Hematopoietic multipotent progenitor cell (in vitro differentiated cells): ENCODE measurements around the gene TNNT1. TPM values are rescaled to one million over a fixed set of nuclear protein-coding genes. Genes with fewer than 3 reads are reported as not detected.

Experiments used
- DNase-seq, 3 donors: peaks; one replicate each; pipeline ENCODE4 v3.0.0-alpha.2; 2011 to 2015; ENCODE audit warnings: low read depth in 2 of 3, low spot score in 2 of 3
- small RNA-seq: library from RNA; depleted of rRNA; stranded (forward); fragments of <200 nt; gene quantifications from one replicate; pipeline ENCODE3, GENCODE V24; 2012
- total RNA-seq: library from RNA; depleted of rRNA; stranded (reverse); fragments of >200 nt; gene quantifications from one replicate; pipeline ENCODE4 v1.2.3, GENCODE V29; 2012

Gene TNNT1
- total RNA-seq, 1 donor, result not detected

- no peak for DNase-seq
Measured at GRCh38 chr19:55092423-55093318, 56.3 kb downstream of the TNNT1 start.

GRCh38 chr19:55091955-55092354 lies 57.1 kb downstream of the TNNT1 start:
- no peak for DNase-seq

GRCh38 chr19:55091126-55091910 lies 57.7 kb downstream of the TNNT1 start:
- no peak for DNase-seq

- DNase-seq, result no peak
Measured at GRCh38 chr19:55090564-55090963, 58.4 kb downstream of the TNNT1 start.

- DNase-seq, result no peak
Measured at GRCh38 chr19:55089342-55089944, 59.6 kb downstream of the TNNT1 start.

DNA sequence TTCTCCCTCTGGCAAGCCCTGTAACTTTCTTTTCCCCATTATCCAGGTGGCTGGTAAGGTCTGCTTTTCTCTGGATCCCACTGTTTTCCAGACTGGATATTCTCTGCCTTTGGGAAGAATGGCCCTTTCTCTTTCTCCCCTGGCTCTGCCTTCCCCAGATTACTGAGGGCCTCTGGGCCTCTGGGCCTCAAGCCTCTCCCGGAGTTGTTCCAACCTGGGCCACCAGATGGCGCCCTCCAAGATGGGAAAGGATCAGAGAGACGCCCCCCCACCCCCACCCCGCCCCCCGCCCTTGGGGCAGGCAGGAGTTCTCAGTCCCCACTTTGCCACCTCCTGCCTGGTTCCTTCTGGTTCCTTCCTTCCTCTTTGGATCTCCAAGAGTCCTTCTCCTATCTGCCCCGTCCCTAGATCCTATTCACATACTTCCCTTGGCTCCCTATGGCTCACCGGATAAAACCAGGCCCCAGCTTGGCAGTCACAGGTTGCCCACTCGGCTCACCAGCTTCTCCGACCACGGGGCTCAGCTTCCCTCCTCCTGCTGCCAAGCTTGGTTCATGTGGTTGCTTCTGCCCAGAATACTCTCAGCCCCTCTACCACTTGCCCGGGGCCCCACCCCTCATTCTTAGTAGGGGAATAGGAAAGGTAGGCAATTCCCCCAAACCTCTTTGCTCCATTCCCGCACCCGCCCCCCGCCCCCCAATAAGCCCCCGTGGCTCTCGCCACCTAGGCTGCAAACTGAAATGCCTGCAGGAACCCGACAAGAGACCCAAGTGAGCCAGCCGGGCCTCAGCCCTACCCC lies 60.3 kb downstream of the TNNT1 start:
- DNase-seq, result peak in 2 of 3 donors; percentile 71 to 88

DNA sequence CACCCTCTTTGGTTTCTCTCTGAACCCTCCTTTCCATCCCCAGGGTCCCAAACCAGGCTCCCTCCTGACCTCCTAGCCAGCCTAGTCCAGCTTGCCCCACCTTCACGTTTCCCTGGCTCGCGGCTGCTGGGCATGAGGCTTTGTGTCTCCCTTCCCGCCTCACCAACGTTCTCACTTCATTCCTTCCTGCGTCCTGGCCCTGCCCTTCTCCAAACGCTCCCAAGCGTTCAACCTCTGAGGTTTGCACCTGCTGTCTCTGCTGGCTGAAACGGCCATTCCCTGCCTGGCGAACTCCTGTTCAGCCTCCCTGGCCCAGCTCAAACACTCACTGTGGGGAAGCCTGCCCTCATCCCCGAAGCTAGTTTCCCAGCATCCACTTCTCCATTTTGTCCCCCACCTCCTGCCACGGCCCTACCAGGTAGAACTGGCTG lies 61.0 kb downstream of the TNNT1 start:
- DNase-seq, result no peak

- DNase-seq, result no peak
Measured at GRCh38 chr19:55087542-55087901, 61.5 kb downstream of the TNNT1 start.

- peak in 2 of 3 donors; percentile 50 to 57 for DNase-seq
Measured at GRCh38 chr19:55086730-55087541, 62.1 kb downstream of the TNNT1 start.

DNA sequence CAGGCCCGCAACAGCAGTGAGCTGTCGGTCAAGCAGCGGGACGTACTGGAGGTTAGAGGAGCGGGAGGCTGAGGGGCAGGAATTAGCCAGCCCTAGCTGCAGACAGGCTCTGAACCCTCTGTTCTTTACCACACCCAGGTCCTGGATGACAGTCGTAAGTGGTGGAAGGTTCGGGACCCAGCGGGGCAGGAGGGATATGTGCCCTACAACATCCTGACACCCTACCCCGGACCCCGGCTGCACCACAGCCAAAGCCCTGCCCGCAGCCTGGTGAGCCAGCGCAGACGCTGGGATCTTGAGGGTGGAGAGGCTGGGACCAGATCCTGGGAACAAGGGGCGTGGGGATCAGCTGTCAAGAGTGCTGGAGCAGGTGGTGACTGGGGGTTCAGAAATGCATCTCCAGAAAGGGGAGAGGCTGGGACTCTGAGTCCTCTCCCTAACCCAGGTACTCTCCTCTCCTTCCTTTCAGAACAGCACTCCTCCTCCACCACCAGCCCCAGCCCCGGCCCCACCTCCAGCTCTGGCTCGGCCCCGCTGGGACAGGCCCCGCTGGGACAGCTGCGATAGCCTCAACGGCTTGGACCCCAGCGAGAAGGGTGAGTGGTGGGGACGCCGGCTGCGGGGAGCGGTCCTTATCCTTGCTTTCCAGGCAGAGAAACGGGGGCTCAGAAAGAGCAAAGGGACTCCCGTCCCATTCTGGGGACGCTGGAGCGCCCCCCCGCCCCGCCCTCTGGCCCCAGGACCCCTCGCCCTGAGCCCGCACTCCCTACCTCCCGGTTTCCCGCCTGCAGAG lies 62.9 kb downstream of the TNNT1 start:
- DNase-seq, result no peak

- DNase-seq, result no peak
Measured at GRCh38 chr19:55084416-55084815, 64.6 kb downstream of the TNNT1 start.

- DNase-seq, result no peak
Measured at GRCh38 chr19:55083004-55083850, 65.8 kb downstream of the TNNT1 start.

Small RNA genes within 50 kb of the gene (small RNA-seq; reads per million reads assigned to genes)
- gene MIR7975 (not detected), gene RF01210 (not detected)

Other genes starting within 250 kb of the TNNT1 start
- 11.3 TPM for gene NCR1, start 243.1 kb downstream of the TNNT1 start, total RNA-seq
- gene NLRP7, start 201.7 kb downstream of the TNNT1 start, total RNA-seq, result not detected
- 4.0 TPM for gene NLRP2, start 182.8 kb downstream of the TNNT1 start, total RNA-seq
- 0.54 TPM for gene GP6, start 110.9 kb downstream of the TNNT1 start, total RNA-seq
- gene RDH13, start 86.1 kb downstream of the TNNT1 start, total RNA-seq, result 21.8 TPM
- 1.3 TPM for gene EPS8L1, start 73.3 kb downstream of the TNNT1 start, total RNA-seq
- 43.4 TPM for gene PPP1R12C, start 31.6 kb downstream of the TNNT1 start, total RNA-seq
- not detected for gene TNNI3, start 8.5 kb upstream of the TNNT1 start, total RNA-seq
- 1.3 TPM for gene DNAAF3, start 17.4 kb upstream of the TNNT1 start, total RNA-seq
- 0.54 TPM for gene SYT5, start 31.1 kb upstream of the TNNT1 start, total RNA-seq
- under 0.01 TPM for gene PTPRH, start 60.3 kb upstream of the TNNT1 start, total RNA-seq
- gene TMEM86B, start 79.6 kb upstream of the TNNT1 start, total RNA-seq, result 12.4 TPM
- gene PPP6R1, start 109.8 kb upstream of the TNNT1 start, total RNA-seq, result 307 TPM
- gene HSPBP1, start 130.9 kb upstream of the TNNT1 start, total RNA-seq, result 50.4 TPM
- gene BRSK1, start 134.8 kb upstream of the TNNT1 start, total RNA-seq, result 3.5 TPM
- gene TMEM150B, start 176.1 kb upstream of the TNNT1 start, total RNA-seq, result 5.4 TPM
- gene KMT5C, start 190.7 kb upstream of the TNNT1 start, total RNA-seq, result 22.4 TPM
- 0.27 TPM for gene COX6B2, start 205.5 kb upstream of the TNNT1 start, total RNA-seq
- not detected for gene GARIN5B, start 214.1 kb upstream of the TNNT1 start, total RNA-seq
- gene IL11, start 221.3 kb upstream of the TNNT1 start, total RNA-seq, result 0.27 TPM
- not detected for gene TMEM190, start 227.6 kb upstream of the TNNT1 start, total RNA-seq
- gene TMEM238, start 235.1 kb upstream of the TNNT1 start, total RNA-seq, result 2.7 TPM
- 2,604 TPM for gene RPL28, start 236.7 kb upstream of the TNNT1 start, total RNA-seq